ENCODE measurements around the gene ACIN1.

ACIN1 gene

GRCh38 chr14:23056956-23057756, 37.8 kb downstream of the ACIN1 start, which contains the start of gene CDH24:
CDH24 (minus strand) TSS chr14:23057520; CDS start chr14:23055733, 1,787 bp downstream.
- DNase-seq = no peak

GRCh38 chr14:23056145-23056955, 38.6 kb downstream of the ACIN1 start:
- no peak for DNase-seq

- DNase-seq = no peak
Measured at GRCh38 chr14:23055621-23056144, 39.3 kb downstream of the ACIN1 start.

GRCh38 chr14:23055147-23055550, 39.8 kb downstream of the ACIN1 start:
- DNase-seq = no peak

GRCh38 chr14:23054000-23054811, 40.7 kb downstream of the ACIN1 start:
- DNase-seq = no peak

GRCh38 chr14:23053426-23053825, 41.5 kb downstream of the ACIN1 start:
- no peak for DNase-seq

GRCh38 chr14:23052671-23053070, 42.3 kb downstream of the ACIN1 start:
- no peak for DNase-seq

- no peak for DNase-seq
Measured at GRCh38 chr14:23052182-23052623, 42.7 kb downstream of the ACIN1 start.

- no peak for DNase-seq
Measured at GRCh38 chr14:23051141-23052057, 43.5 kb downstream of the ACIN1 start.

- DNase-seq = no peak
Measured at GRCh38 chr14:23049011-23049410, 45.9 kb downstream of the ACIN1 start.

GRCh38 chr14:23047751-23048693, 46.9 kb downstream of the ACIN1 start:
- no peak for DNase-seq

- no peak for DNase-seq
Measured at GRCh38 chr14:23047034-23047634, 47.8 kb downstream of the ACIN1 start.

- no peak for DNase-seq
Measured at GRCh38 chr14:23045419-23046357, 49.2 kb downstream of the ACIN1 start.

GRCh38 chr14:23044840-23045239, 50.1 kb downstream of the ACIN1 start:
- DNase-seq = no peak

GRCh38 chr14:23043754-23044153, 51.2 kb downstream of the ACIN1 start:
- DNase-seq = no peak

GRCh38 chr14:23043145-23043544, 51.8 kb downstream of the ACIN1 start:
- DNase-seq = no peak

GRCh38 chr14:23042162-23042965, 52.6 kb downstream of the ACIN1 start, which contains the start of gene PSMB11:
PSMB11 (plus strand) TSS chr14:23042212; CDS start chr14:23042226, 14 bp downstream.
- DNase-seq = no peak

GRCh38 chr14:23041729-23042128, 53.2 kb downstream of the ACIN1 start:
- DNase-seq = no peak

Data from DMS53 (cell line).